LNCaP clone FGC (cell line): ENCODE data around the gene RNF168.
"Not testable (repeated sequence)": the region's sequence is repeated elsewhere in the genome, so short reads cannot be mapped to it uniquely, and the experiment has no call there.

Experiments used
- DNase-seq: peaks from one replicate; pipeline ENCODE4 v3.0.0-alpha.2; 2011; ENCODE audit warnings: low read depth
- H3K4me3 ChIP-seq: 2 replicates; pipeline ENCODE4 v1.5.1; 2011; ENCODE audit warnings: mild to moderate bottlenecking, low read depth, low read length, control low read depth
- TF ChIP-seq, protein P1 (sequence below): IDR thresholded peaks from 2 replicates; pipeline ENCODE4 v1.5.1; 2012; ENCODE audit warnings: mild to moderate bottlenecking; ENCODE audit not compliant: control insufficient read depth, insufficient read depth; ENCODE audit errors: extremely low read depth

RNF168 gene

DNA sequence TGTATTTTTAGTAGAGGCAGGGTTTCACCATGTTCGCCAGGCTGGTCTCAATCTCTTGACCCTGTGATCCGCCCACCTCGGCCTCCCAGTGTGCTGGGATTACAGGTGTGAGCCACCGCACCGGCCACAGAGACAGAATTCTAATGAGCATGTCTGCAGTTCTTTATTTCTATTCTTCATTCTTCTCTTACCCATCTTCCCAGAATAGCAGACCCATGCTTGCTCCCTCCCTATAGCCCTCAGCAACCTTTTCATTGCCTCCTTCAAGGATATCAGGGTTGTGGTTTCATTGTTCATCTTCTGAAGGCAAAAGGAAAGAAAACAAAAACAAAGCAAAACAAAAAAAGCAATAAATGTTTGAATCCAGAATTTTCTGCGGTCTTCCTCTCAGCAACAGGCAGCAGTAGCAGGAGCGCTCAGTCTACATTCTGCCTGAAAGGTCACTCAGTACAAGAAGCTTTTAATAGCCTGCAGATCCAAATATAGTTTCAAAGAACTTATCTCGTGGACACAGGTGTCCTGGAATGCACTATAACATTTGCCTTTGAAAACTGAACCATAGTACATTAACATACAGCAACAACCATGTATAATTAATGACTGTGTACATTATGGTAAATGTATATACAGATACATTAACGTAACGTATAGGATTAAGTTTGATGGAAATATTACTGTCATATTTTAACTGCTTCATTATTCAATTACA, 11.5 kb upstream of the RNF168 start, which contains the start of gene SMCO1:
Gene SMCO1 (minus strand): TSS at position 434 of the 709 bp plus-strand sequence. CDS start 137 bp downstream, at position 297.
- DNase-seq, result no peak
- no peak within 1 kb of the TSS for H3K4me3 ChIP-seq
- TF ChIP-seq, protein P1, sequence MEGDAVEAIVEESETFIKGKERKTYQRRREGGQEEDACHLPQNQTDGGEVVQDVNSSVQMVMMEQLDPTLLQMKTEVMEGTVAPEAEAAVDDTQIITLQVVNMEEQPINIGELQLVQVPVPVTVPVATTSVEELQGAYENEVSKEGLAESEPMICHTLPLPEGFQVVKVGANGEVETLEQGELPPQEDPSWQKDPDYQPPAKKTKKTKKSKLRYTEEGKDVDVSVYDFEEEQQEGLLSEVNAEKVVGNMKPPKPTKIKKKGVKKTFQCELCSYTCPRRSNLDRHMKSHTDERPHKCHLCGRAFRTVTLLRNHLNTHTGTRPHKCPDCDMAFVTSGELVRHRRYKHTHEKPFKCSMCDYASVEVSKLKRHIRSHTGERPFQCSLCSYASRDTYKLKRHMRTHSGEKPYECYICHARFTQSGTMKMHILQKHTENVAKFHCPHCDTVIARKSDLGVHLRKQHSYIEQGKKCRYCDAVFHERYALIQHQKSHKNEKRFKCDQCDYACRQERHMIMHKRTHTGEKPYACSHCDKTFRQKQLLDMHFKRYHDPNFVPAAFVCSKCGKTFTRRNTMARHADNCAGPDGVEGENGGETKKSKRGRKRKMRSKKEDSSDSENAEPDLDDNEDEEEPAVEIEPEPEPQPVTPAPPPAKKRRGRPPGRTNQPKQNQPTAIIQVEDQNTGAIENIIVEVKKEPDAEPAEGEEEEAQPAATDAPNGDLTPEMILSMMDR, result no peak

DNA sequence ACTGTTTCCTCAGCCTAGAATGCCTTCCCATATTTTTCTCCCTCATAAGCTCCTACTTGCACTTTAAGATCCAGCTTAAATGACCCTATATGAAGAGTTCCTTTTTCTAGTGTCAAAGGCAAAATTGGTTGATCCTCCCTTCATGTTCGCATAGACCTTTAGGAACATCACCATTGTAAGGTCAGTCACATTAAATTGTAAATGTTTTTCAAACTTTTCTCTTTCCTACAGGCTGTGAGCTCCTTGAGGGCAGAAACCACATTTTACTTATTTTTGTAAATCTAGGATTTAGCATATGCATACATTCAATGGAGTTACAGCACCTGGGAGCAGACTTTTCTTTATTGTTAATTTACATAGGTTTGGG, 10.8 kb upstream of the RNF168 start:
- TF ChIP-seq, protein P1, result no peak
- DNase-seq, result no peak

DNA sequence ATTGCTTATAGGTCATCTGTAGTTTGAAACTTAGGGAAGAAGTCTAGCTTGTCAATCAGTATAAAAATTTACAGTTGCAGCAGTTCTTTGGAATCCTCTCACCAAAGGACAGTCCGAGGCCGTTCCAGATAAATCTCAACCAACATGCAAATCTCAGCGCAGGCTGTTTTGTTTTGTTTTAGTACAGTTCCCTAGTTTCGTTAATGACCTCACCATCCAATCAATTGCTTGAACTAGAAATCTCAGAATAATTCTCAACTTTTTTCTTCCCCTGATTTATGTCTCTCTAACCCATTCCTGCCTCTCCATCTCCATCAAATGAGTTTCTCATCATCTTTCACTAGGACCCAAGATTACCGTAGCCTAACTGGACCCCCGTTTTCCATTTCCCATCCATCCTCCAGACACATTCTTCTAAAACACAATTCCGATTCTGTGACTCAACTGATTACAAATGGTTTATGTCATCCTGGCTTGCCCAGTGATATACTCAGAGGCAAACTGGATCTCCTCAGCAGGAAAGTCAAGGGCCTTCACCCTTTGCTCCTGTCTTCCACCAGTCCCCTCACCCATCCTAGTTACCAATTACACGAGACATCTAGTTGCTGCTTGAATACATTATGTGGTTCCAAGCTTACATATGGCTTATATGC, 10.3 kb upstream of the RNF168 start:
- DNase-seq, result no peak
- TF ChIP-seq, protein P1, result no peak
- H3K4me3 ChIP-seq, result no peak overlapping the region

More for the DNA sequence above, 10.8 kb upstream of the RNF168 start:
- no peak overlapping the region for H3K4me3 ChIP-seq

DNA sequence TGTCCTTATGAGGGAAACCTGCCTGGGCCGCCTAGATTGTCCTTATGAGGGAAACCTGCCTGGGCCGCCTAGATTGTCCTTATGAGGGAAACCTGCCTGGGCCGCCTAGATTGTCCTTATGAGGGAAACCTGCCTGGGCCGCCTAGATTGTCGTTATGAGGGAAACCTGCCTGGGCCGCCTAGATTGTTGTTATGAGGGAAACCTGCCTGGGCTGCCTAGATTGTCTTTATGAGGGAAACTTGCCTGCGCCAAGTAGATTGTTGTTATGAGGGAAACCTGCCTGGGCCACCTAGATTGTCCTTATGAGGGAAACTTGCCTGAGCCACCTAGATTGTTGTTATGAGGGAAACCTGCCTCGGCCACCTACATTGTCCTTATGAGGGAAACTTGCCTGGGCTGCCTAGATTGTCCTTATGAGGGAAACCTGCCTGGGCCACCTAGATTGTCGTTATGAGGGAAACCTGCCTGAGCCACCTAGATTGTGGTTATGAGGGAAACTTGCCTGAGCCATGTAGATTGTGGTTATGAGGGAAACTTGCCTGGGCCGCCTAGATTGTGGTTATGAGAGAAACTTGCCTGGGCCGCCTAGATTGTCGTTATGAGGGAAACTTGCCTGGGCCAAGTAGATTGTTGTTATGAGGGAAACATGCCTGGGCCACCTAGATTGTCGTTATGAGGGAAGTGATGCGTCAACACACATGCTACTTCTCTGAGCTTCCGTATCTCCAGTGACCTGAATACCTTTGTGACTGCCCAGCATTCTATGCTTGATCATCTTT, 8.3 kb upstream of the RNF168 start:
- H3K4me3 ChIP-seq, DNase-seq: not testable (repeated sequence)

DNA sequence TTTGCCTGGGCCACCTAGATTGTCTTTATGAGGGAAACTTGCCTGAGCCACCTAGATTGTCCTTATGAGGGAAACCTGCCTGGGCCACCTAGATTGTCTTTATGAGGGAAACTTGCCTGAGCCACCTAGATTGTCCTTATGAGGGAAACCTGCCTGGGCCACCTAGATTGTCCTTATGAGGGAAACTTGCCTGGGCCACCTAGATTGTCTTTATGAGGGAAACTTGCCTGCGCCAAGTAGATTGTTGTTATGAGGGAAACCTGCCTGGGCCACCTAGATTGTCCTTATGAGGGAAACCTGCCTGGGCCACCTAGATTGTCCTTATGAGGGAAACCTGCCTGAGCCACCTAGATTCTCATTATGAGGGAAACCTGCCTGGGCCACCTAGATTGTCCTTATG, 7.5 kb upstream of the RNF168 start:
- not testable (repeated sequence) for H3K4me3 ChIP-seq, DNase-seq

DNA sequence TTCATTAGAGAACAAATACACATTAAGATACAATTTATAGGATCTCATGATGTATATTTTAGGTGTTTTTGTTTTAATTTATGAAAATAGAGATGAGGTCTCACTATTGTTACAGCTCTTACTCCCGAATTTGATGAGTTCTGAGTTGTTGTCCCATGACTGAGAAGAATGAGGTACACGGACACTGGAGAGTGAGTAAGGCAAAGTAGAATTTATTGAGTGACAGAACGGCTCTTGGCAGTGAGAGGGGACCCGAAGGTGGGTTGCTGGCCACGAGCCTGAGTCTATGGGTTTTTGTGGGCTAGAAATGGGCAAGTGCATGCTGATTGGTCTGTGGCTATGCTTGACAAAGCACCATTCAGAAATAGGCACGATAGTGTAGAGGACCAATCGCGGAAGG, 3.1 kb upstream of the RNF168 start:
- H3K4me3 ChIP-seq, result no peak overlapping the region
- no peak for DNase-seq
- TF ChIP-seq, protein P1, result no peak

DNA sequence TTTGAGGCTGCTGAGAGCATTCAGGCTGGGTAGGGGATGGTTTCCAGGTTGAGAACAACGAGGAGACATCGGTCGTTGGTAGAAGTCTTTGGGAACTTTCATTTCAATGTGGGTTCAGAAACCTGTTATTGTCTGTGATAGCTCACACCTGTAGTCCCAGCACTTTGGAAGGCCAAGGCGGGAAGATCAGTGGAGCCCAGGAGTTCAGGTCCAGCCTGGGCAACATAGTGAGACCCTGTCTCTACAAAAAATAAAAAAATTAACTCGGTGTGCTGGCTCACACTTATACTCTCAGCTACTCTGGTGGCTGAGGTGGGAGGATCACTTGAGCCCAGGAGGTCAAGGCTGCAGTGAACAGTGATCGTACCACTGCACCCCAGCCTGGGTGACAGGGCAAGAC, 988 bp upstream of the RNF168 start:
- DNase-seq, result no peak
- H3K4me3 ChIP-seq, result no peak overlapping the region
- TF ChIP-seq, protein P1, result no peak

DNA sequence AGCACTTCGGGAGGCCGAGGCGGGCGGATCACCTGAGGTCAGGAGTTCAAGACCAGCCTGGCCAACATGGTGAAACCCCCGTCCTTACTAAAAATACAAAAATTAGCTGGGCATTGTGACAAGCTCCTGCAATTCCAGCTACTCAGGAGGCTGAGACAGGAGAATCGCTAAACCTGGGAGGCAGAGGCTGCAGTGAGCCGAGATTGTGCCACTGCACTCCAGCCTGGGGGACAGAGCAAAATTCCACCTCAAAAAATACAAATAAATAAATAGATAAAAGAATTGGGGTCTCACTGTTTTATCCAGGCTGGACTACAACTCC, 470 bp upstream of the RNF168 start:
- H3K4me3 ChIP-seq, result peak overlapping the region; percentile 99
- DNase-seq, result not testable (repeated sequence)
